ENCODE data around the gene GRM4.

The GRM4 gene

DNA sequence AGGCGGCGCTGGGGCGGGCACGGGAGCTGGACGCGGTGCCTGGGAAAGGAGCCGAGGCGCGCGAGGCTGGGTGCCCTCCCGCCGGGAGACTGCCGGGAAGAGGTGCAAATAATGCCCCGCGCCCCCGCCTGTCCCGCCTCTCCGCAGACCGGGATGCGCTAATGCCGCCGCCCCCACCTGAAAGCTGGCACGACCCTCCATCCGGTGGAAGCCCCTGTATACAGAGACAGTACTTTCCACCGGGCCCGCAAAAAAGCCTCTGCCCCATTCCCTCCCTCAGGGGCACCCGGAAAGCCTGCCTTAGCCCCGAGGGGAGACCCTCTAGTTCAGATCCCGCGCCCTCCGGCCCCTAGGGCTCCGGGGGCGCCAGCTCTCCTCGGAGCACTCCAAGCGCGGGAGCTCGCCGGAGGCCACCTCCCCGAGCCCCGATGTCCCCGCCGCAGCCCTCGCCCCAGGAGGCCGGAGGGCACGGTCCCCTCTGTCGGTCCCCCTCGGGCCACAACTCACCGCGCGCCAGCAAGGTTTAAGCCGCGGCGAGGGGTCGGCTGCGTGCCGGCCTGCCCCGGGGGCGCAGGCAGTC, 1.2 kb downstream of the GRM4 start:
- no peak for DNase-seq (ENCODE audit: extremely low read depth, low read depth)

DNA sequence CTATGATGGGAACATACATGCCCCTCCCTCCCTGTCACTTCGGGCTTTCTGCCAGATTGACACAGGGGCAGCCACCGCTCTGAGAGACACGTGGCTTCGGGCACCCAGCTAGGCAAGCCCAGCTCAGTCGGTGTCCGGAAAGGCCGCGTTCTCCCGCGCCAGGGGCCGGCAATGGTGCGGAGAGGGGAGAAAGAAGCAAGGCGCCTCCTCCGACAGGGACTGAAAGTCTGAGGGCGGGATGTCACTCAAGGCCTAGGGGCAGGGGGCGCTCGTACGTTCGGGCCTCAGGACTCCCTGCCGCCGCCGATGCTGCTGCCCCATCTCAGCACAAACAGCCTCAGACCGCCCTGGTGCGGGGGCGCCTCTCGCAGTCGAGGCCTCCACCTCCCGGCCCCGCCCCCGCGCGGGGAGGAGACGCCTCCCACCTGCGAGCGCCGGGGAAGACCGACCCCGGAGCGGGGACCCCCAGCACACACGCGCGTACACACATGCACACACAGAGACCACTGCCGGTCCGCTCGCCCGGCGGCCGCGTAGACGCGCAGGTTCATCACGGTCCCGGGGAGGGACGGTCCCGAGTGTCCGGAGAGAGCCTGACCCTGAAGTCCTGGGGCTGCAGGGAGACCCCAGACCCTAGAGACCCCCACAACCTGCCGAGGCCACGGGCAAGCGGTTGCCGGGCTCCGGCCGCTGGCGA, 1.9 kb downstream of the GRM4 start:
- no peak for DNase-seq (ENCODE audit: extremely low read depth, low read depth)
- TF ChIP-seq, protein P1, sequence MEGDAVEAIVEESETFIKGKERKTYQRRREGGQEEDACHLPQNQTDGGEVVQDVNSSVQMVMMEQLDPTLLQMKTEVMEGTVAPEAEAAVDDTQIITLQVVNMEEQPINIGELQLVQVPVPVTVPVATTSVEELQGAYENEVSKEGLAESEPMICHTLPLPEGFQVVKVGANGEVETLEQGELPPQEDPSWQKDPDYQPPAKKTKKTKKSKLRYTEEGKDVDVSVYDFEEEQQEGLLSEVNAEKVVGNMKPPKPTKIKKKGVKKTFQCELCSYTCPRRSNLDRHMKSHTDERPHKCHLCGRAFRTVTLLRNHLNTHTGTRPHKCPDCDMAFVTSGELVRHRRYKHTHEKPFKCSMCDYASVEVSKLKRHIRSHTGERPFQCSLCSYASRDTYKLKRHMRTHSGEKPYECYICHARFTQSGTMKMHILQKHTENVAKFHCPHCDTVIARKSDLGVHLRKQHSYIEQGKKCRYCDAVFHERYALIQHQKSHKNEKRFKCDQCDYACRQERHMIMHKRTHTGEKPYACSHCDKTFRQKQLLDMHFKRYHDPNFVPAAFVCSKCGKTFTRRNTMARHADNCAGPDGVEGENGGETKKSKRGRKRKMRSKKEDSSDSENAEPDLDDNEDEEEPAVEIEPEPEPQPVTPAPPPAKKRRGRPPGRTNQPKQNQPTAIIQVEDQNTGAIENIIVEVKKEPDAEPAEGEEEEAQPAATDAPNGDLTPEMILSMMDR (IDR thresholded peaks at IDR 0.05; ENCODE audit: low read depth, low read length): no peak

More for the DNA sequence above, 1.2 kb downstream of the GRM4 start:
- TF ChIP-seq, protein P1 (IDR thresholded peaks at IDR 0.05; ENCODE audit: low read depth, low read length): no peak

DNA sequence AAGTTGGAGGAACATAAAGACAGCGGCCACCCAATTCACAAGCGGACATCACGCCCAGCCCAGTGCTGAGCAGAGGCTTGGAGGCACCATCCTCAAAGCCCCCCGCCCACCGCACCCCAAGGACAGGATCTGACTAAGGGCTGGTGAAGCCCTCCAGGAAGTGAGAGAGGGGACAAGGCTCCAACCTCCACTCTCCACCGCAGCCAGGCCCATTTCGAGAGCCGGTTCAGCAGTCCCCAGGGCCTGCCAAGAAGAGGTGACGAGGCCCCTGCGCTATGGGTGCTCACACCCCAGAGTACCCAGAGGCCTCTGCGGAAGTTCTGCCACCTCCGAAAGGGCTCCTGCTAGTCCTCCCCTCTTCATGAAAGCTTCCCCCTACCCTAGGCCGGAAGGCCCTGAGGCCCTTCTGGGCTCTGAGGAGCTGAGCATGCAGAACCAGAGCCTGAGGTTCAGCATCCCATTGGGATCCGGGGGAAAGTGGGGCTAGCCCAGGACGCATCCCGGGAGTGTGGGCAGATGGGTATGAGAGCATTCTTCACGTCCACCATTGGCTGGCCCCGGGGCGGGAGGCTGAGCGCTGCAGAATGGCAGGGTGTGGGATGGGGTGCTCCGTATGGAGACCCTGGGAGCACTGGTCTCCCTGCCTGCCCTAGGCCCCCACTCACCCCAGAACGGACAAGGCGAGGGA, 2.5 kb downstream of the GRM4 start:
- TF ChIP-seq, protein P1 (IDR thresholded peaks at IDR 0.05; ENCODE audit: low read depth, low read length): no peak
- DNase-seq (ENCODE audit: extremely low read depth, low read depth): no peak

DNA sequence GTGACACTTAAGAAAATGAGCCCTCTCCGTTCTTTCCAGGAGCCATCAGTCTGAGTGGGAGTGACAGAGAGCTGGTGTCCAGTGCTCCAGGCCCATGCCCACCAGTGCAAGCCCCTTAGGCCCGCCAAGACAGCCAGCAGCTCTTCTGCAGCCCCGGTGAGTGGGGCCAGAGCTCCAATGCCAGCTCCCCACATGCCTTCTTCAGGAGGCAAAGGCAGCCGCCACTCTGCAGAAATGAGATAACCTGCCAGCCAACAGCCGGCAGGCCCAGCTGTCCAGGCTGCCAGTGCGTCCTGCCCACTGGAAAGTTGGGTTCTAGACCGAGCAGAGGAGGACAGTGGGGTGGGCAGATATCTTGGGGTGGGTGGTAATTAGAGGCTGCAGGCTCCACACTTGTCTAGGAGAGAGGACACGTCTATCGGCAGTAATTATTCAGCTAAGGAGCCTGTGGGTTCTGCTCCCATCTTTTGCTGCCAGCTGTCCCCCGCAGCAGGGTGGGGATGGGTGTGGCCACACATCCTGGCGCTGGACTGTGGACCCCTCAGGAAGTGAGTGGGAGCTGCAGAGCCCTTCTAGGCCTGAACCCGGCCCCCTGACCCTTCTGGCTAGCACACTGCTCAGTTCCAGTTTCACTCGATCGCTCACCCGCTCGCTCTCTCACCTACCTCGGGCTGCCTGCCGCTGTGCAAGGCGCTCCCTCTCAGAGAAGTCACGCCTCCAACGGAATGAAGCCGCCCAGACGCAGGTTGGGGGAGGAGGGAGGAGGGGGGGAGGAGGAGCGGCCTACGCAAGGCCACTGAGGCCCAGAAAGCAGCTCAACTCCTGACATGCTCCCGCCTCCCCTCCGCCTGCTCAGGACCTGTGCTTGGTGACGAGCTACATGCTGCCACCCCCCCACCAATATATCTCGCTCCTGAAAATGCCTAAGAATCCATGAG, 3.6 kb downstream of the GRM4 start:
- no peak for DNase-seq (ENCODE audit: extremely low read depth, low read depth)
- TF ChIP-seq, protein P1 (IDR thresholded peaks at IDR 0.05; ENCODE audit: low read depth, low read length): no peak

DNA sequence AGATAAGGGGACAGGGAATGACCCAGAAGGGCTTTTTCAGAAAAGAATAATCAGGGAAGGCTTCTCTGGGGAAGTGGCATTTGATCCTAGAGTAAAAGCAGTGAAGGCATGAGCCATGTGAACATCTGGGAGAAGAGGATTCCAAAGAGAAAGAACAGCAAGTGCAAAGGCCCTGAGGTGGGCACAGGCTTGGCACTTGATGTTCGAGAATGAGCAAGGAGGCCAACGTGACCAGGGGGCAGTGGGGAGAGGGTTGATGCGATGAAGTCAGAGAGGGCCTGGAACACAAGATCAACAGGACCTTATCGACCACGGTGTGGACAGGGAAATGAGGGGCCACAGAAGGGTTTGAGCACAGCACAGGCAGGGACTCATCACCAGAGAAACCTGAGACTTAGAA, 5.8 kb downstream of the GRM4 start:
- TF ChIP-seq, protein P1 (IDR thresholded peaks at IDR 0.05; ENCODE audit: low read depth, low read length): no peak
- no peak for DNase-seq (ENCODE audit: extremely low read depth, low read depth)

DNA sequence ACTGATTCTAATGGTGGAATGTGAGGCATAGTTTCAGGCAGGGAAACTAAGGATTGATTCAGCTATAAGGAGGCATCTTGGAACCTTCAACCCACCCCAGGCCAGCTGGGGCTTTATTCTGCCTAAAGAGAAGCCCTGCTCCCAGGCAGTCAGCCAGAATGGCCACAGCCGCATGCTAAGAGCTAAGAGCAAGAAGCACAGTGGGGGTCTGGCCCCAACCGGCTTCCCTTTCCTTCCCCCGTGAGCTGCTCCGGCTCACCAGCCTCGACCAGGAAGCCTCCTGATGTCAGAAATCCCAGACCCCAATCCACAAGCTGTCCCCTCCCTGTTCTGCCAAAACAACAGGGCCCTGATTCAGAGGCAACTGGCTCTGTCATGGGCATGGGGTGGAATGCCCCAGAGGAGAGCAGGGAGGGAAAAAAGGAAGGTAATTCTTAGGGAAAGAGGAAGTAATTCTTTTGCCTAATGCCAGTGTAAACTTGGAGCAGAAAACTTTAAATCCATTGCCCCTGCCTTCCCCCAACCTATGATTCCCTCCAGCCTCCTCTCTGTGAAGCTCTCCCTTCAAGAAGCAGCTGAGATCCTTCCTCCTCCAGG, 6.9 kb downstream of the GRM4 start:
- DNase-seq (ENCODE audit: extremely low read depth, low read depth): no peak
- TF ChIP-seq, protein P1 (IDR thresholded peaks at IDR 0.05; ENCODE audit: low read depth, low read length): no peak
